GM21717 (cell line): ENCODE measurements around the gene NOC4L.

Experiments used
- ATAC-seq: cut with Tn5 transposase; IDR thresholded peaks from one replicate; pipeline ENCODE4 v1.9.1; 2021; ENCODE audit warnings: mild to moderate bottlenecking, moderate library complexity; ENCODE audit not compliant: unreplicated experiment

Gene NOC4L

DNA sequence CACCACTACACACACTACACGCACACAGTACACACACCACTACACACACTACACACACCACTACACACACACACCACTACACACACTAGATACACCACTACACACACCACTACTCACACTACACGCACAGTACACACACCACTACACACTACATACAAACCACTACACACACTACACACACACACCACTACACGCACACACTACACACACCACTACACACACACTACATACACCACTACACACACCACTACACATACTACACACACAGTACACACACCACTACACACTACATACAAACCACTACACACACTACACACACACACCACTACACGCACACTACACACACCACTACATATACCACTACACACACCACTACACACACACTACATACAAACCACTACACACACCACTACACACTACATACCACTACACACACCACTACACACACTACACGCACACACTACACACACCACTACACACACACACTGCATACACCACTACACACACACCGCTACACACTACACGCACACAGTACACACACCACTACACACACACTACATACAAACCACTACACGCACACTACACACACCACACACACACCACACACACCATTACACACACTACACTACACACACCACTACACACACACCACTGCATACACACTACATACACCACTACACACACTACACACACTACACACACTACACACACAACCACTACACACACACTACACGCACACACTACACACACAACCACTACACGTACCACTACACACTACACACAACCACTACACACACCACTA is 11.7 kb downstream of the NOC4L start:
- ATAC-seq: no peak

DNA sequence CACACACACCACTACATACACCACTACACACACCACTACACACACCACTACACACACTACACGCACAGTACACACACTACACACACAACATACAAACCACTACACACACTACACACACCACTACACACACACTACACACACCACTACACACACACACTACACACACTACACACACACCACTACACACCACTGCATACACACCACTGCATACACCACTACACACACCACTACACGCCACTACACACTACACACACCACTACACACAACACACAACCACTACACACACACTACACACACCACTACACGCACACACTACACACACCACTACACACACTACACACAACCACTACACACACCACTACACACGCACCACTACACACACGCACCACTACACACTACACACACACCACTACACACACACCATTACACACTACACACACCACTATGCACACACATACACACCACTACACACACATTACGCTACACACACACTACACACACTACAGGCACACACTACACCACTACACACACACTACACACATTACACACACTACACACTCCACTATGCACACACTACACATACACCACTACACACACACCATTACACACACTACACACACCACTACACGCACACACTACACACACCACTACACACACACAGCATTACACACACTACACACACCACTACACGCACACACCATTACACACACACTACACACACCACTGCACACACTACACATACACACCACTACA is 12.5 kb downstream of the NOC4L start:
- no peak for ATAC-seq

DNA sequence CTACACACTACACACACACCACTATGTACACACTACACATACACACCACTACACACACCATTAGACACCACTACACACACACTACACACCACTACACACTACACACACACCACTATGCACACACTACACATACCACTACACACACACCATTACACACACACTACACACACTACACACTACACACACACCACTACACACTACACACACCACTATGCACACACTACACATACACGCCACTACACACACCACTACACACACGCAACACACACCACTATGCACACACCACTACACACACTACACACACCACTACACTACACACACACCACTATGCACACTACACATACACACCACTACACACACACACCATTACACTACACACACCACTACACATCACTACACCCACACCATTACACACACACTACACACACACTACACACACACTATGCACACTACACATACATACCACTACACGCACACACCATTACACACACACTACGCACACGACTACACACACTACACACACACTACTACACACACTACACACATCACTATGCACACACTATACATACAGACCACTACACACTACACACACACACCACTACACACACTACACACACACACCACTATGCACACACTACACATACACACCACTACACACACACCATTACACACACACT is 13.6 kb downstream of the NOC4L start:
- no peak for ATAC-seq

DNA sequence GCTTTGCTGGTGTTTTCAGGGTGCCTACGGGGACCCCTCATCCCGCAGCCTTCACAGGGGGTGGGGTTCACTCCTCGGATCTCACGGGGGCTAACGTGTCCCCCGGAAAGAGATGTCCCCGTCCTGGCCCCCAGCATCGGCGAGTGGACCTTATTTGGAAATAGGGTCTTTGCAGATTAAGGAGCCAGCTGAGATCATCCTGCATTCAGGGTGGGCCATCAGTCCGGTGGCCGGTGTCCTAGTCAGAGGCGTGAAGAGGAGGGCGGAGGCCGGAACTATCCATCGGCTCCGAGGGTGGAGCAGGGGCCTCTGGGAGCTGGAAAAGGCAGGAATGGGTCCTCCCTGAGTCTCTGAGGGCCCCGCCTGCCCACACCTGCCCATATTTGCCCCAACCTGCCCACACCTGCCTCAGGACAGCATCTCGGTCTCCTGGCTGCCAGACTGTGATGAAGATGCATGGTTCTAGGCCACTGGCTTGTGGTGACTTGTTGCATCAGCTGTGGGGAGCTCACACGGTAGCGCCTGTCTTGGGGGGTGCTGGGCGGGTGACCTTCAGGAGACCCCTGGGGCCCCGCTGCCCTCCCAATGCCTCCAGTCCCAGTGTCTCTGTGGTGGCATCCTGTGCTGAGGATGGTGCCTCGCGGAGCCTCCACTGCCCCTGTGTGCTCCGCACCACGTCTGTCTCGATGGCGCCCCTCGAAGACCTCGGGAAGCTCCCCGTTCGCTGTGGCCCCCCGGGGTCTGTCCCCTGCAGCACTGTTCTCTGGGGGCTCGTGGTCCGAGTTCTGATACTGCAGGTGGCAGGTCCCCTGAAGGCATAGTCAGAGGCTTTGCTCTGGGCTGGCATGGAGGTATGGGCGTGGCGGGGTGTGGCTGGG is 14.7 kb downstream of the NOC4L start:
- no peak for ATAC-seq

DNA sequence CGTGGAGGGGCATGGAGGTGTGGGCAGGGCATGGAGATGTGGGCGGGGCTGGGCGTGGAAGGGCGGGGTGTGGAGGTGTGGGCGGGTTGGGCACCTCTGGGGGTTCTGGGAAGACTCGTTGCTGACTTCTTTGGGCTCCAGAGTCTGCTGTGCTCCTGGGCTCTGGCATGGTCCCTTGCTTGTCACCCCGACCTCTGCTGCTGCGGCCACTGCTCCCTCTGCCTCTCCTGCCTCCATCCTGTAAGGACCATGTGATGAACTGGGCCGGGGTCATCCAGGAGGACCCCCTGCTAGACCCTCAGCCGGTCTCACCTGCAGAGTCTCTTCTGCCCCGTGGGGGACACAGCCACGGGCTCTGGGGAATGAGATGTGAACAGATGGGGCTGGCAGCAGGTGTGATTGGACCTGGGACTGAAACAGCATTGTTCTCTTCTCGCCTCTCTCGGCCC is 15.3 kb downstream of the NOC4L start:
- no peak for ATAC-seq

DNA sequence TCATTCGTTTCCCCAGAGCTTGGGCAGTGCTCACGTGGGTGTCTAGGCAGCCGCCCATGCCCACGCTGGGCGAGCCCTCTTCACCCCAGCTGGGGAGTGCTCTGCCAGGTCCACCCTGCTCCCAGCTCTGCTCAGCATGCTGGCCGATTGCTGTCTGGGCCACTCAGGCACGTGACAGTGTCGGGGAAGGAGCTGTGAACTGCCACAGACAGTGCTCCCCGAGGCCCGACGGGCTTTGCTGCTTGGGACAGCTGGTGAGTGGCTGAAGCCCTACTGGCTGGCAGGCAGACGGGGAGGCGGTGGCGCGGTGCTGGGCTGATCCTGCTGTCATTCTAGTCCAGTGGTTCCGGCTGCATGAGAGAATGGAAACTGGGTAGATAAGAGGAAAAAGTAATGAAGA is 15.8 kb downstream of the NOC4L start:
- ATAC-seq: no peak

DNA sequence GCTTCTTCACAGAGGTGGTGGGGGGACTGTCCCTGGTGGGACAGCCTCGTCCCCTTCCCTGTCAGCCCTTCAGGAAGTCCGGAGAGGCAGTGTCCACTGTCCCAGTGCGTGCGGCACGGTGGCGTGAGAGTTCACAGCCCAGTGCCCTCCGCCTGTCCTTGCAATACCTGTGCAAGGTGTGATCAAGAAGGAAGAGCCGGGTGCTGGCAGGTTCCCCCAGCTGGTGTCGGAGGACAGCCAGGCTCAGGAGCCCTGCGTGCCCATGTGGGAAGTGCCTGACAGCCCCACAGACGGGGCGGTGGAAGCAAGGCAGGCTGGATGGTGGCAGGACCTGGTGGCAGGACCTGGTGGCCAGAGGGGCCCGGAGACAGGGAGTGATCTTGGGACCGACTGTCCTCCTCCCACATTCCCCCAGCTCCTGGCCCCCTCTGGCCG is 16.4 kb downstream of the NOC4L start:
- no peak for ATAC-seq

DNA sequence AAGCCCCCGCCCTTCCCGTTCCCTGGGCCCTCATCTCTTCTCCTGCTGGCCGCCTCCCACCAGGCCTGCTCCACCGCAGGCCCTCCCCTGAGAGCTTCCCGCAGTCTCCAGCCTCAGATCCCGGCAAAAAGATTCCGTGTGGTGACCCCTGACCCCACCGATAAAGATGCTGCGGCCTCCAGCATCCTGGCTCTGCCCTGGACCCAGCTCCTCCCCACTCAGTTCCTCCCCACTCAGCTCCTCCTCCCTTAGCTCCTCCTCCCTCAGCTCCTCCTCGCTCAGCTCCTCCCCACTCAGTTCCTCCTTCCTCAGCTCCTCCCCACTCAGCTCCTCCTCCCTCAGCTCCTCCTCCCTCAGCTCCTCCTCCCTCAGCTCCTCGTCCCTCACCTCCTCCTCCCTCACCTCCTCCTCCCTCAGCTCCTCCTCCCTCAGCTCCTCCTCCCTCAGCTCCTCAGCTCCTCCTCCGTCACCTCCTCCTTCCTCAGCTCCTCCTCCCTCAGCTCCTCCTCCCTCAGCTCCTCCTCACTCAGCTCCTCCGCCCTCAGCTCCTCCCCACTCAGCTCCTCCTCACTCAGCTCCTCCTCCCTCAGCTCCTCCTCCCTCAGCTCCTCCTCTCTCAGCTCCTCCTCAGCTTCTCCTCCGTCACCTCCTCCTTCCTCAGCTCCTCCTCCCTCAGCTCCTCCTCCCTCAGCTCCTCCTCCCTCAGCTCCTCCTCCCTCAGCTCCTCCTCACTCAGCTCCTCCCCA is 17.0 kb downstream of the NOC4L start:
- ATAC-seq: no peak

DNA sequence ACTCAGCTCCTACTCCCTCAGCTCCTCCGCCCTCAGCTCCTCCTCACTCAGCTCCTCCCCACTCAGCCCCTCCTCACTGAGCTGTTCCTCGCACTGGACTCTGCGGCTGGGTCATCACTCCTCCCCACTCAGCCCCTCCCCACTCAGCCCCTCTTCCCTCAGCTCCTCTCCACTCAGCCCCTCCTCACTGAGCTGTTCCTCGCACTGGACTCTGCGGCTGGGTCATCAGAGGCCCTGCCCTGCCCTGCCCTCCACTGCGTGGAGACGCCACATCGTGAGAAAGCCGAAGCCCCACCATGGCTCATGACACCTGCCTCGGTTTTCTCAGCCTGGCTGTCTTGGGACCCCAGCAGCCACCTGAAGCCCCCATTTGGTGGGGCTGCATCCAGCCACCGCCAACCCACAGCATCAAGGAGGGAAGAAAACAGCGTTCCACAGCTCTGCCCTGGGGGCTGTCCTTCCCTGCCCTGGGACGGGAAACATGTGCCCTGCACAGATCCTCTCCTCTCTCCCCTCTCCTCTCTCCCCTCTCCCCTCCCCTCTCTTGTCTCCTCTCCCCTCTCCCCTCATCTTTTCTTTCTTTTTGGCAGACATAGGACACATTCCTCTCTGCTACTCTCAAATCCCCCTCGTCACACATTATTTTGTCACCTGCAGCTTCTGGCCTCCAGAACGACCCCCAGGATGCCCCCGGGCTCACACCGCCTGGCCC is 17.7 kb downstream of the NOC4L start:
- ATAC-seq: no peak

DNA sequence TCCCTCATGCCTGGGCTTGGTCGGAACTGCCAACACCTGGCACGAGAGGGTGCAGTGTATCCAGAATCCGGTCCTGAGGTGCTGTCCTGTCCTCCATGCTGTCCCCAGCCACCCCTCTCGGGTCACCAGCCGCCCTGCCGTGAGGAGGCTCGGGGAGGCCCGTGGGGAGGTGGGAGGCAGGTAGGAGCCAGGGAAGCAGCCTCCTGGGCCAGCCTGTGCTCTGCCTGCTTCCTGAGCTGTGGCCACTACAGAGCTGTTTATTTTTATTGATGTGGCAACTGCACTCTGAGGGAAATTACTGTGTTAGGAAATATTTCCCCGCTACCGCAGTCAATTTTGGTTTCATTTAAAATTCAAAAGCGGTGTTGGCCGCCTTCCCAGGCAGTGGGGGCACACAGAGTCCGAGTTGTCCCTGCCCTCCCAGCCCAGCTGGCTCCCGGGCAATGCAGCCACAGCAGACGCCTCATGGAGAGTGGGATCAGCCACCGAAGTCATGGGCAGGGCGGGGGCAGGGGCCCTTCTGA is 18.3 kb downstream of the NOC4L start:
- ATAC-seq: no peak

DNA sequence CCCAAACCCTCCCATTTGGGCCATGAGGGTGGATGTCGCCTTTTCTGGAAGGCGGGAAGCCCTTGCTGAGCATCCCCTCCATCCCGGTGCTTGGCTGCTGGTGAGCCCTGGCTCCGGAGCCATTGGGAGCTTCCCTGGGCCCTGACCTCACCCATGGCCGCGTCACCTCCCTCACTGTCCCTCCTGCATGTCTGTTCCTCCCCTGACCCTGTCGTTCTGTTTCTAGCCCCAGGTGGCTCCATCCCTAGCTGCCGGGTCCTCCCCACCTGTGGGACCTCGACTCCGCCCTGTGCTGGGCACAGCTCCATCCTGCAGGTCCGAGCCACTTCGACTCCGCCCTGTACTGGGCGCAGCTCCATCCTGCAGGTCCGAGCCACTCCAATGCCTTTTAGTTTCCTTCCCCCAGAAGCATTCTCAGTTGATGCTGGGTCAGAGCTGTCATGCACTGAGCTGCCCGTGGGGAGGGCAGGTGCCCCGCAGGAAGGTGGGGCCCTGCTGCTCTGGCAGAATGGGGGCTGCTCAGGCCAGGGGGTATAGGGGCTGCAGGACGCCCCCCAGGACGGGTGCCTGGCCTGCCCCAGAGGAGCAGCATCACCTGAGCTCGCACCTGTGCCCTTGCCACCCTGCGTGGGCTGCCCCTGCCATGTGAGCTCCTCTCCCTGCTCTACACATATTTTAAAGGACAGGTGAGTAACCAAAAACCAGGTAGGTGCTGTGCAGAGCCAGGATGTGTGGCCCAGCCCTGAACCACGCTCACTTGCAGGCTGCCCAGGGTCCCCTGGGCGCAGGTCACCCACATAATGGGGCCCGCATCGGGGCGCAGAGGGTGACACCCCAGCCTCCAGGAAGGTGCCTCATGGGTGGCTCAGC is 19.0 kb downstream of the NOC4L start:
- no peak for ATAC-seq

DNA sequence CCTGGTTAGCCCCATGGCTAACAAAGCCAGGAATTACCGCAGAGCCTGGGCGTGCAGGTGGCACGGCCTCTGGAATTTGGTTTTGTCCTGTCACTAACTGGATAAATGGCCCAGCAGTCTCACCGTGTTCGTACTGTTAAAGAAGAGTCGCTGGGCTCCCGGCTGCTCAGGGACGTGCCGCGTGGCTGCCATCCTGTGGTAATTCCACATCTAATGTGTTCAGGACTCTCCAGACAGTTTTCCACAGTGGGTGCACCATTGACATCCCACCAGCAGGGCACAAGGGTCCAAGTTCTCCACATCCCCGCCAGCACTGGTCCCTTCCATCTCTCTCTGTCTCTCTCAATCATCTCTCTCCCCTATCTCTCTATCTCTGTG is 19.6 kb downstream of the NOC4L start:
- no peak for ATAC-seq

DNA sequence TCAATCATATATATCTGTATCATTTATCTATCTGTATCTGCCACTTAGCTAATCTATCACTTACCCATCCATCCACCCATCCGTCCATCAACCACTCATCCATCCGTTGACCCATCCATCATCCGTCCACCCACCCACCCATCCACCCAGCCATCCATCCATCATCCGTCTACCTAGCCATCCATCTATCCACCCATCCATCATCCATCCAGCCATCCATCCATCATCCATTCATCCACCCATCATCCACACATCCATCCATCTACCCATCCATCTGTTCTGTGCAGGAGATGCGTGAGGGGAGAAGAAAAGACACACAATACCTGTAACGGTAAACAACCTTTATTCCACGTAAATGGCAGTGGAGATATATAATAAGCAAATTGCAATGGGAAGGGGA is 20.2 kb downstream of the NOC4L start:
- ATAC-seq: no peak

DNA sequence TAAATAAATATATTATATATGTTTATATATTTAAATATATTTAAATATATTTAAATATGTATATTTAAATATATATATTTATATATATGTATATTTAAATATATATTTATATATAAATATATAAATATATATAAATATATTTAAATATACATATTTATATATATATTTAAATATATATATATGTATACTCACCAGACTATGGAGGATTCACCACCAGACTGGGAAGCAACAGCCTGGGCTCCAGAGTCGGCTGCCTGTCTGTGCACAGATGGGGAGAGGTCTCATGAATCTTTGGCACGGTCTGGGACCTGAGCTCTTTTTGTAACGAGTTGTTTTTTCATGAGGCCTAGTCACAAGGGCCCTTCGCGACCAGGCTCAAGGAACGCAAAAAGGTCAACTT is 21.3 kb downstream of the NOC4L start:
- ATAC-seq: no peak

DNA sequence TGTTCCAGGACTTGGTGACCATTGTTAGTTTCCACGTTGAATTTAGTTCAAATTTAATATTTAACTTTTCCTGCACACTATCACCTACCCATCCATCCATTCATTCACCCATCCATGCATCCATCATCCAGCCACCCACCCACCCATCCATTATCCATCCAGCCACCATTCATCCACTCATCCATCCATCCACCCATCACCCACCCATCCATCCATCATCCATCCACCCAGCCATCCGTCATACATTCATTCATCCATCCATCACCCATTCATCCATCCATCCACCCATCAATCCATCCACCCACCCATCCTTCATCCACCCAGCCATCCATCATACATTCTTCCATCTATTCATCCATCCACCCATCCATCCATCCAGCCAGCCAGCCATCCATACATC is 21.8 kb downstream of the NOC4L start:
- no peak for ATAC-seq

DNA sequence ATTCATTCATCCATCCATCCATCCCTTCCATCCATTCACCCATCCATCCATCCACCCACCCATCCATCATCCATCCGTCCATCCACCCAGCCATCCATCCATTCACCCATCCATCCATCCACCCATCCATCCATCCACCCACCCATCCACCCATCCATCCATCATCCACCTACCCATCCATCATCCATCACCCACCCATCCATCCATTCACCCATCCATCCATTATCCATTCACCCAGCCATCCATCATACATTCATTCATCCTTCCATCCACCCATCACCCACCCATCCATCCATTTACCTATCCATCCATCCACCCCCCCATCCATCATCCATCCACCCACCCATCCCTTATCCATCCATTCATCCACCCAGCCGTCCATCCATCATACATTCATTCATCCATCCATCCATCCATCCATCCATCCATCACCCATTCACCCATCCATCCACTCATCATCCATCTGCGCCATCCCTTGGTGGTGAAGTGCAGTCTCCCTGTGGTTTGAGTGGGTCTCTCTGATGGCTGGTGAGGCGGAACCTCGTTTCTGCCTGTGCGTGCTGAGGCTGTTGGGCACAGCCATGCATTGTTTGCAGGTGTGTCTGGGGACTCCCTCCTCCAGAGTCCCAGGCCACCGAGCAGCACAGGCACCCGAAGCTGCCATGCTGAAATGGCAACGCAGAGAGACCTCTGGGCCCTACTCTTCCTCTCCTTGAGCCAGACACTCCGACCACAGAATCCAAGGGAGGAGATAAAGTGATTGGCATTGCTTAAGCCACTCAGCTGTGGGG is 22.7 kb downstream of the NOC4L start:
- ATAC-seq: no peak

DNA sequence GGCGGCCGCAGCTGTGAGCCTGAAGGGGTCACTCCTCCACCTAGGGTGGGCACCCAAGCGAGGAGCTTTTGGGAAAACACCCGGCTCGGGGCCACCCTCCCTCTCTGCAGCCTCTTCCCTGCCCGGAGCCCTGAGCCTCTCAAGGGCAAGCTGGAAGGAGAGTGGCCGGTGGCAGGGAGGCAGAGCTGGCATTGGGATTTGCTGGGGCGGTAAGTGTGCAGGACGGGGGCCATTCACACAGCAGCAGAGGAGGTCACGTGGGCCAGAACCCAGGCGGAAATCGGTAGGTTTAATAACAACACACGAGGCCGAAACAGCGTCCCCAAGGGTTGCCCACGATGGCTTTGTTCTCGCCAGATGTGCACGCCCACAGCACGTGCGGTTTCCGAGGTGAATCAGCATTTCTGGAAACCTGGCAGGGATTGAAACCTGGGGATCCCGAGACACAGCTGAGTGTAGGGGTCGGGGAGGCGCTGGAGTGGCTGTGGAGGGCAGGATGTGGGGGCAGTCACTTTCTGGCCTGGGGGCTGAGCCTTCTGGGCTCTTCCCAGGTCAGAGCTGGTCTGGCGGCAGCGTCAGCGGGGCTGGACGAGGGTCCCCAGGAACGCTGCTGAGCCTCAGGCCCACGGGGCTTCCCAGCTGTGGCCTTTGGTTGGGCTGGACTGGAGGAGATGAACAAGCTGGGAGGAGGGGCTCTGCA is 23.5 kb downstream of the NOC4L start:
- ATAC-seq: no peak
